Measurements from ENCODE around the gene ATL2.

ATL2 gene

DNA sequence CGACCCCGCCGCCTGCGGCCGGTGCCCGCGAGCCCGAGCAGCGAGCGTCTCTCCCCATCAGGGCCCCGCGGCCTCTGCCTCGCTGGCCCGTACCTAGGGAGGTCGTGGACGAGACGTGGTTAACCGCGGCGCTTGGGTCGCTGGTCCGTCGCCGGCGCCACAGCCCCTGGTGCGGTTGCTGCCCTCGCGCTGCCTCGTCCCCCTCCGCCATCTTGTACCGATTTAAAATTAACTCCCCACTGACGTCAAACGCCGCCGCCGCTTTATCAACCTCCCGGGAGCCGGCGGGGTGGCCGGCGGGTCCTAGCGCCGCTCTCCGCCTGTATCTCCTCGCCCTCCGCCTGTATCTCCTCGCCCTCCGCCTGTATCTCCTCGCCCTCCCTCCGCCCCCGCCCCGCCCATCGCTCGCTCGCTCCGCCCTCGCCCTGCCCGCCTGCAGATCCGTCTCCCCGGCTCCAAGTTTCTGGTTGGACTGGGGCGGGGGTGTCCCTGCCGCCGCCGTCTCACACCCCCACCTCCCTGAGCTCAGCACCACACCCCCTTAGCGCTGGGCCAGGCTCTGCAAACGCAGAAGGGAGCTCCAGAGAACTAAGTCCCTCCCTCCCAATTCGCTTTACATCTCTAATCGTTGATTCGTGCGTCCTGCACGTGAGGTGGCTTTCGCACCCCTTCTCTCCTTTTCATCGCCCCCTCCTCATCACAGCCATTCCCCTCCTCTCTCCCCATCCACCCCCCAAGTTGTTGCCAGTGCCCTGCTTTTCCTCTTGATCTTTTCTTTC is at the start of gene ATL2:
Gene ATL2, minus strand, starts transcription at position 224 of the 779 bp plus-strand sequence. Its CDS starts 13 bp downstream, at position 211.
- peak; percentile 81 for DNase-seq (ENCODE audit: extremely low spot score)
- CTCF ChIA-PET, result interaction anchor here (0.9 to 4.7 kb wide), 8 partner anchors 11 to 400 kb away, joined by 3 to 21 read pairs (median 6); no protein-coding TSS in a partner anchor

DNA sequence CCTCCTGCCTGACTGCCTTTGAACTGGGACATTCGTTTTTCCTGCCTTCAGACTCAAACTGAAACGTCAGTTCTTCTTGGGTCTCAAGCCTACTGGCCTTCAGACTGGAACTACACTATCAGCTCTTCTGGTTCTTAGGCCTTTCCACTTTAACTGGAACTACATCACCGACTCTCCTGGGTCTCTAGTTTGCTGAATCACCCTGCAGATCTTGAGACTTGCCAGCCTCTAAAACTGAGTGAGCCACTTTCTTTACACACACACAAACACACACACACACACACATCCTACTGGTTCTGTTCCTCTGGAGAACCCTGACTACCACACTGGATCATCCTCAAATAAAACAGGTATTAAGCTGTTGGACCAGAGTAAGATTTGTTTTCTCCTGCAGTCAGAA is 46.7 kb upstream of the ATL2 start:
- TF ChIP-seq L3MBTL2 (conservative IDR thresholded peaks at IDR 0.05), result no peak
- no peak for TF ChIP-seq TARDBP (IDR thresholded peaks at IDR 0.05)
- no peak for TF ChIP-seq SUZ12 (IDR thresholded peaks at IDR 0.05)
- TF ChIP-seq FOXK2 (IDR thresholded peaks at IDR 0.05), result no peak
- no peak for TF ChIP-seq ARNT (IDR thresholded peaks at IDR 0.05)
- no peak for TF ChIP-seq HDGF (IDR thresholded peaks at IDR 0.05; ENCODE audit: borderline replicate concordance)
- ChIA-PET POLR2A (no interaction called here), CTCF (interaction anchor here (1.1 kb wide), 1 partner anchor 84 kb away, joined by 4 read pairs; no protein-coding TSS in a partner anchor)
- no peak for DNase-seq (ENCODE audit: extremely low spot score)

More for the DNA sequence above, at the start of gene ATL2:
- TF ChIP-seq L3MBTL2 (conservative IDR thresholded peaks at IDR 0.05) (peak; percentile 62), BHLHE40 (IDR thresholded peaks at IDR 0.05; ENCODE audit: borderline replicate concordance) (peak; percentile 71), FOXM1 (IDR thresholded peaks at IDR 0.05; ENCODE audit: borderline replicate concordance) (peak; percentile 83; the same call in 1 of the 2 replicates), FOXA1 (IDR thresholded peaks at IDR 0.05) (no peak)
- POLR2A ChIA-PET, result interaction anchor here (0.6 to 2.8 kb wide), 8 partner anchors 9 to 70 kb away, joined by 3 to 17 read pairs (median 3); no protein-coding TSS in a partner anchor

DNA sequence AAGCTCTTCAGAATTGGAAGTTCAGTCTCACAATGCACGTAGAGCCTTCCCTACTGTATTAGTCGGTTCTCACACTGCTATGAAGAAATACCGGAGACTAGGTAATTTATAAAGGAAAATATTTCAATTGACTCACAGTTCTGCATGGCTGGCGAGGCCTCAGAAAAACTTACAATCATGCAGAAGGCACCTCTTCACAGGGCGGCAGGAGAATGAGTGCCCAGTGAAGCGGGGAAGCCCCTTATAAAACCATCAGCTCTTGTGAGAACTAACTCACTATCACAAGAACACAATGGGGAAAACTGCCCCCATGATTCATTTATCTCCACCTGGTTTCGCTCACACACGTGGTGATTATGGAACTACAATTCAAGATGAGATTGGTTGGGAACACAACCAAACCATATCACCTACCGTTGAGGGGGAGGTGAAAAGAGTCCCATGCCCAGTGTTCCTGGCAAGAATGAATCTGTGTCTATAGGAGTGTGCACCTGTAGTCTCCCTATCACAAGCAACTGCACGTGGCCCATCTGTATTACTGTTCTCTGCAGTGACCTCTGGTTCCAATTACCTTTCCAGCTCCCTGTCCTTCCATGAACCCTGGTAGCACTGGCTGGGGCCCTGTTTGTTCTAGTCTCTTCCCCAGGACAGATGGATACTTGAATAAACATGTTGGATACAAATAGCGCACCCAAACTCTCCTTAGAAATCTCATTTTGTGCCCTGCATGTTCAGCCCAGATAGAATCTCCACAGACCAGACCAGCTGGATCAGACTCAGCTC is 44.4 kb upstream of the ATL2 start:
- no peak for DNase-seq (ENCODE audit: extremely low spot score)
- CTCF ChIA-PET, result no interaction called here
- POLR2A ChIA-PET, result no interaction called here
- TF ChIP-seq ELF4 (IDR thresholded peaks at IDR 0.05), result no peak
- TF ChIP-seq FOXA1 (IDR thresholded peaks at IDR 0.05), result no peak
- no peak for TF ChIP-seq CTBP1 (IDR thresholded peaks at IDR 0.05; ENCODE audit: borderline replicate concordance)
- TF ChIP-seq L3MBTL2 (conservative IDR thresholded peaks at IDR 0.05), result no peak

- POLR2A ChIA-PET, result no interaction called here
- CTCF ChIA-PET, result no interaction called here
- no peak for TF ChIP-seq FOXK2 (IDR thresholded peaks at IDR 0.05)
- TF ChIP-seq CTBP1 (IDR thresholded peaks at IDR 0.05; ENCODE audit: borderline replicate concordance), result no peak
- TF ChIP-seq HDGF (IDR thresholded peaks at IDR 0.05; ENCODE audit: borderline replicate concordance), result no peak
- no peak for TF ChIP-seq NFRKB (IDR thresholded peaks at IDR 0.05)
- no peak for TF ChIP-seq LEF1 (IDR thresholded peaks at IDR 0.05; ENCODE audit: borderline replicate concordance)
- TF ChIP-seq PKNOX1 (IDR thresholded peaks at IDR 0.05), result no peak
- no peak for TF ChIP-seq ZNF384 (IDR thresholded peaks at IDR 0.05)
- DNase-seq (ENCODE audit: extremely low spot score), result no peak
Measured at GRCh38 chr2:38419499-38419898, 42.4 kb upstream of the ATL2 start.

DNA sequence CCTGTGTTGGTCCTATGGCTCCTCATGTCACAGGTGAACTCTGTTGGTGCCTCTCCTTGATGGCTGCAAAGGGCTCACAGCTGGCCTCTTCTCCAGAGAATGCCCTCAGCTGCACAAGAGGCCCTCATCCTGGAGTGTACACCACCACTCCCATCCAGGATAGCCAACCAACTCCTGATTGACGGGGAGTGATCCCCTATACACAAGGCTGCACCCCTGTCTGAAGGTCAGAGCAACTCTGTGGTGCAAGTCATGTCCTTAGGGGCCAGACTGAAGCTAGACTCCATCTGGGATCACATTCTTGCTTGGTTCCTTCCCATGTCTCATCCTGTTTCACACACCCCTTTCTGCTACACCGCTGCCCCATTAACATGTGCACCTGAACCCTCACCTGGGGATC is 41.7 kb upstream of the ATL2 start:
- ChIA-PET CTCF (no interaction called here), POLR2A (no interaction called here)

More for the DNA sequence above, 41.7 kb upstream of the ATL2 start:
- no peak for DNase-seq (ENCODE audit: extremely low spot score)
- TF ChIP-seq FOXM1 (IDR thresholded peaks at IDR 0.05; ENCODE audit: borderline replicate concordance) (no peak), HDGF (IDR thresholded peaks at IDR 0.05; ENCODE audit: borderline replicate concordance) (no peak), PKNOX1 (IDR thresholded peaks at IDR 0.05) (no peak), NFRKB (IDR thresholded peaks at IDR 0.05) (no peak), BHLHE40 (IDR thresholded peaks at IDR 0.05; ENCODE audit: borderline replicate concordance) (no peak), TARDBP (IDR thresholded peaks at IDR 0.05) (no peak), SUZ12 (IDR thresholded peaks at IDR 0.05) (no peak), SP1 (IDR thresholded peaks at IDR 0.05) (no peak), CTBP1 (IDR thresholded peaks at IDR 0.05; ENCODE audit: borderline replicate concordance) (no peak), ARNT (IDR thresholded peaks at IDR 0.05) (no peak), L3MBTL2 (conservative IDR thresholded peaks at IDR 0.05) (no peak), ELF4 (IDR thresholded peaks at IDR 0.05) (no peak), LEF1 (IDR thresholded peaks at IDR 0.05; ENCODE audit: borderline replicate concordance) (no peak), FOXA1 (IDR thresholded peaks at IDR 0.05) (no peak)

All from HEK293T (cell line).